HepG2 (cell line): ENCODE data around the gene GSTP1. TPM values are rescaled to one million over a fixed set of nuclear protein-coding genes. Genes with fewer than 3 reads are reported as not detected.

Experiments used
- AHDC1 ChIP-seq: sonication (generic); formaldehyde crosslinking; IDR thresholded peaks from 2 replicates; pipeline ENCODE4 v1.5.1; 2020; ENCODE audit warnings: mild to moderate bottlenecking, missing genetic modification reagents, borderline replicate concordance
- ATF7 ChIP-seq, 2 experiments: fragments of 450-650 bp in 1 of 2; sonication (generic) in 1 of 2; formaldehyde crosslinking in 1 of 2; IDR thresholded peaks; 2 replicates each; pipeline versions ENCODE4 v1.4.0 to v1.6.1; 2016 to 2020; ENCODE audit warnings: antibody characterized with exemption in 1 of 2, mild to moderate bottlenecking in 1 of 2, missing genetic modification reagents in 1 of 2
- CCDC6 ChIP-seq: sonication (generic); formaldehyde crosslinking; IDR thresholded peaks from 2 replicates; pipeline ENCODE4 v1.8.1; 2022; ENCODE audit warnings: mild to moderate bottlenecking, missing genetic modification reagents, moderate library complexity
- CENPX ChIP-seq: sonication (generic); formaldehyde crosslinking; IDR thresholded peaks from 2 replicates; pipeline ENCODE4 v1.9.0; 2021; ENCODE audit warnings: mild to moderate bottlenecking, missing genetic modification reagents, moderate library complexity
- FOSL2 ChIP-seq: sonication (generic); formaldehyde crosslinking; IDR thresholded peaks from 2 replicates; pipeline ENCODE4 v1.4.0; 2020; ENCODE audit warnings: missing genetic modification reagents
- HBP1 ChIP-seq: IDR thresholded peaks from 2 replicates; pipeline ENCODE4 v1.6.1; 2016; ENCODE audit warnings: low read depth, control low read depth
- HMG20B ChIP-seq: conservative IDR thresholded peaks from 2 replicates; pipeline ENCODE4 v1.6.1; 2016; ENCODE audit warnings: missing genetic modification reagents, missing compliant biosample characterization
- KLF6 ChIP-seq: IDR thresholded peaks from 2 replicates; pipeline ENCODE4 v1.8.0; 2016; ENCODE audit warnings: missing biosample characterization, missing genetic modification reagents
- NFE2L2 ChIP-seq: fragments of 150-350 bp; IDR thresholded peaks from 2 replicates; pipeline ENCODE4 v1.6.1; 2014; ENCODE audit warnings: low read length
- NR2C2 ChIP-seq: sonication (generic); formaldehyde crosslinking; IDR thresholded peaks from 2 replicates; pipeline ENCODE4 v1.4.0; 2020; ENCODE audit warnings: missing genetic modification reagents, mild to moderate bottlenecking, moderate library complexity, borderline replicate concordance
- PATZ1 ChIP-seq: sonication (generic); formaldehyde crosslinking; IDR thresholded peaks from 2 replicates; pipeline ENCODE4 v1.4.0; 2020; ENCODE audit warnings: missing genetic modification reagents
- POGK ChIP-seq: sonication (generic); formaldehyde crosslinking; conservative IDR thresholded peaks from 2 replicates; pipeline ENCODE4 v1.8.0; 2022; ENCODE audit warnings: mild to moderate bottlenecking, moderate library complexity, missing genetic modification reagents
- POLR2G ChIP-seq: fragments of 200-400 bp; formaldehyde crosslinking; IDR thresholded peaks from 2 replicates; pipeline ENCODE4 v1.6.1; 2018; ENCODE audit warnings: mild to moderate bottlenecking, low read depth, low read length, moderate library complexity
- SRSF4 ChIP-seq: fragments of 200-400 bp; formaldehyde crosslinking; IDR thresholded peaks from one replicate; pipeline ENCODE4 v1.6.1; 2018; ENCODE audit warnings: mild to moderate bottlenecking, low read depth, low read length, moderate library complexity; ENCODE audit not compliant: poor library complexity, severe bottlenecking
- XBP1 ChIP-seq: sonication (generic); formaldehyde crosslinking; IDR thresholded peaks from 2 replicates; pipeline ENCODE4 v1.5.0; 2020; ENCODE audit warnings: missing genetic modification reagents
- XRCC5 ChIP-seq: fragments of 200-400 bp; formaldehyde crosslinking; optimal IDR thresholded peaks from 2 replicates; pipeline ENCODE3; 2017; ENCODE audit warnings: mild to moderate bottlenecking, low read length
- ZNF616 ChIP-seq: sonication (generic); formaldehyde crosslinking; IDR thresholded peaks from 2 replicates; pipeline ENCODE4 v1.5.0; 2020; ENCODE audit warnings: low read depth, mild to moderate bottlenecking, missing genetic modification reagents
- polyA plus RNA-seq, 8 experiments: library from polyadenylated mRNA; depleted of rRNA in 3 of 8; stranded (reverse) in 7 of 8; unstranded in 1 of 8; fragments of >200 nt; fragmentation: Illumina TruSeq in 4 of 8; extraction: Trizol in 4 of 8; gene quantifications; 2 replicates each; pipeline versions ENCODE4 v1.2.1 to v1.2.3, GENCODE V29; 2011 to 2016; ENCODE audit warnings: low read depth in 4 of 8, missing spikeins in 1 of 8, mixed read lengths in 1 of 8; ENCODE audit not compliant: insufficient read depth in 1 of 8
- total RNA-seq, 5 experiments: library from RNA; depleted of rRNA; stranded (reverse); fragments of >200 nt; fragmentation: Illumina TruSeq; extraction: Trizol; gene quantifications; 2 replicates each; pipeline ENCODE4 v1.2.3, GENCODE V29; 2016; ENCODE audit warnings: low read depth in 1 of 5

The GSTP1 gene
- total and polyA plus RNA-seq, 2 of the 13 experiments (the other 11 are each of a cell fraction or from before 2014, with no cell fraction given) = not detected

GRCh38 chr11:67629386-67630227 is 46.0 kb downstream of the GSTP1 start, which contains the start of gene NUDT8 (continued):
- no peak for TF ChIP-seq AHDC1 (CRISPR knock-in tag)
- peak; percentile 33; the same call in 1 of the 2 replicates for TF ChIP-seq POLR2G
- peak; percentile 81 for TF ChIP-seq POGK (CRISPR knock-in tag)
- peak; percentile 46; the same call in 1 of the 2 replicates for TF ChIP-seq KLF6 (CRISPR knock-in tag)
- TF ChIP-seq ATF7 (IDR thresholded peaks at IDR 0.05) = no peak
- peak; percentile 56; the same call in 1 of the 2 replicates for TF ChIP-seq ATF7 (CRISPR knock-in tag; IDR thresholded peaks at IDR 0.05)
- peak; percentile 80; the same call in 1 of the 2 replicates for TF ChIP-seq CCDC6 (CRISPR knock-in tag)
- TF ChIP-seq PATZ1 (CRISPR knock-in tag) = peak; percentile 82
- TF ChIP-seq NFE2L2 = no peak
- no peak for TF ChIP-seq HMG20B (CRISPR knock-in tag)
- no peak for TF ChIP-seq XBP1 (CRISPR knock-in tag)
- TF ChIP-seq FOSL2 = peak; percentile 46; the same call in 1 of the 2 replicates
- TF ChIP-seq NR2C2 (CRISPR knock-in tag) = 0 out of 2 replicates have a peak, but pooled peaks have one; percentile 24
- TF ChIP-seq XRCC5 = peak; percentile 75
- TF ChIP-seq CENPX = no peak
- no peak for TF ChIP-seq HBP1 (CRISPR knock-in tag)
- TF ChIP-seq ZNF616 (CRISPR knock-in tag) = no peak; the same call in 1 of the 2 replicates
- no peak for TF ChIP-seq SRSF4
